SIG-M5 treated with dmso at 0.1 percent for 504 hours (cell line): ENCODE measurements around the gene COX4I1.

Source experiments
- DNase-seq: peaks from one replicate; lab custom pipeline; 2025; ENCODE audit not compliant: unreplicated experiment; lab: John Stamatoyannopoulos, UW

COX4I1 gene

DNA sequence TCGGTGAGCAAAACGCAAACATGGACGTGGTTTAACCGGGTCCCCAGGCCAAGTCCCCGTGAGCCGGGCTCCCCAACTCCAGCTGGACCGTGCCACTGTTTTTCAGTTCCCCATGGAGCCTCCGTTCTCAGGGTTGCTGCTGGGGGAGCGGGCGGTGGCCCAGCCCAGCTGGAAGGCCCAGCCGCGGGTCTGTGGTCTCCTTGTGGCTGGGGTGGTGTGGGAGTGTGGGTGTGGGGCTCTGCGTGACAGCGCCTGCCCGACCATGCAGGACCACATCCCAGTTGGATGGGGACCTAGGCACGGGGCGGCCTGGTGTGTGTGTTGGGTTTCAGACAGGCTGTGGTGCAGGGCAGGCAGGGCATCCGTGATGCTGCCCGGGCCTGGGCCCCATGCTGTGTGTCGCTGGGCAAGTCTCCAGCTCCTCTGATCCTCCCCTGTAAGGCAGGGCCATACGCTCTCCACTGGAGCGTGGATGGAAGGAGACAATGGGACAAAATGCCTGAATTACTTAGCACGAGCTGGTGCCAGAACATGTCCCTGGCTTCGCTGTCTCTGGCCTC lies 40.3 kb downstream of the COX4I1 start:
- no peak for DNase-seq

DNA sequence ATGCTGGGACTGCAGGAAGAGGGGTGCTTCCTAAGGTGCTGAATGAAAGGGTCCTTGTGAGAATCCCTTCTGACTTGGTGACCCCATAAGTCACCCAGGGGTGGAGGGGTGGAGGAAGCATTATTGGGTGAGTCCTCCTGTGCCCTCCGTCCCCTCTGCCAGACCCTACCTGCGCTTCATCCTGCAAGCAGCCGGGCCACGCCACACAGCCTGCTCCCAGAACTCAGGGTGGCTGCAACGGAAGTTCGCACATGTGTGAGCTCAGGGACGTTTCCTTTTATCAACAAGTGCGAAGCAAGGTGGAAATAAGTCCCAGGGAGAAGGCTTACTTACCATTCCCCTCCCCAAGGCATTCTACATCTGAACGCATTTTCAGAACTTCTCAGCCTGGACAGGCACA lies 40.9 kb downstream of the COX4I1 start:
- DNase-seq: no peak

DNA sequence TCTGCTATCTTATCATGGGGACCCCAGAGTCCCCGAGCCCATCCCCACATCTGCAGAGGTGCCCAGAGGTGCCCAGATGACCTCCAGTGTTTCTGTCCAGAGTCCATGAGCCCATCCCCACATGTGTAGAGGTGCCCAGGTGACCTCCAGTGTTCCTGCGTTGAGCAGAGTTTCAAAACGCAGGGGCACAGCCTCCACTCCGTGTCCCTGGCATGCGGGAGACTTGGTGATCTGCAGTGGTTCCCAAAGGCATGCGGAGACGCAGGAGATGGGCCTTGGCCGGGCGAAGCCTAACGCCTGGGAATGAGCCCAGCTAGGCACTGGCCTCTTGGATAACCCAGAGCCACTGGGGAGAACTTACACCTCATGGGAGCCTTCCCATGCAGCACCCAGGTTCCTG lies 41.3 kb downstream of the COX4I1 start:
- DNase-seq: no peak

DNA sequence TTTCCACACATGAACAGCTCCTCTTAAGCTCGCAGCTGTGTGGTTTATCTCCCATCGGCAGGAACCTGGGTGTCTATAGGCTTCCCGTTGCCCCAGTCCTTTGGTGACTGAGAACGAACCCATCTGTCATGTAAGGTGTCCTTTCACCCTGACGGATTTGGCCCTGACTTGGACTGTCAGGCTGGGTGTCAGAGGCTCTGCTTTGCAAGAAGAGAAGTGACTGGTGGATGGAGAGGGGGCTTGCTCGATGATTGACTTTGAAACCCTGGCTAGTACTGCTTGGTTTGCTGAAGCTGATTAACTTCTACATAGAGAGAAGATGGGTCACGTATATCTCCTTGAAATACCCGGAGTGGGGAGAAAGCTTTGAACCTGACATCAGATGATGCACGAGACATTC lies 42.9 kb downstream of the COX4I1 start:
- DNase-seq: no peak

DNA sequence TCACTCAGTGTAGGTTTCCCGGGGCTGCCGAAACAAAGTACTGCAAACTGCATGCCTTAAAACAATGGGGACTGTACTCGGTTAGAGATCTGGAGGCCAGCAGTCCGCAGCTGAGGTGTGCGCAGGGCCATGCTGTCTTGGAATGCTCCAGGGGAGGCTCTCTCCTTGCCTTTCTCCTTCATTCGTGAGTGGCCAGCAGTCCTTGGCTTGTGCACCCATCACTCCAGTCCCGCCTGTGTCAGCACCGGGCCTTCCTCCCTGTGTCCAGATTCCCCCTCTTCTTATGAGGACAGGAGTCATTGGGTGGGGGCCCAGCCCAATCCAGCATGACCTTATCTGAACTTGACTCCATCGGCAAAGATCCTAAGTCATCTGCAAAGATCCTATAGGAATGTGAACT lies 43.4 kb downstream of the COX4I1 start:
- no peak for DNase-seq

DNA sequence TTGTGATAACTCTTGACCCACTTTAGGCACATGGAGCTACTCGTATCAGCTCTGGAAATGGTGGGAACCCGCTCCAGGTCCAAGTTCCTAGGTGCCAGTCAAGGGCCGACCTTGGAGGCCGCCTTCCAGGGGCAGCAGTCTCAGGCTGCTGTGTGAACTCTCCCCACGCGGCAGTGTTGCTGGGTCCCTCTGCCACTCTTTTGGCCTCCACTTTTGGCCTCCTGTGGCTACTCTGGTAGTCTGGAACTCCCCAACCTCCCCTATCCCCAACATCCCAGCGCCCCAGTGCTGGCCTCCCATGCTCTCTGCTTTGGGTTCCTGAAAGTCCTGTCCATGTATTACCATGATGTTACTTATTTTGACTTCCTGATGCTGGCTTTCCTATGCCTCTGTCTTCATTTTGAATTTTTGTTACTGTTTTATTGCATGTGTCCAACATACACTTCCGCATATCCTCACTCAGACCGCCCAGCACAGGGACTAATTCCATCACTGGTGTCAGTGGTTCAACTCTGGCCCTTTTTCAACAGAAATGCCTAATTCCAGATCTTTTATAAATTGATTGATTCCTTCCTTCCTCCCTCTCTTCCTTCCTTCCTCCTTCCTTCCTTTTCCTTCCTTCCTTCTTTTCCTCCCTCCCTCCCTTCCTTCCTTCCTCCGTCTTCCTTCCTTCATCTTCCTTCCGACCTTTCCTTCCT lies 44.1 kb downstream of the COX4I1 start:
- no peak for DNase-seq

DNA sequence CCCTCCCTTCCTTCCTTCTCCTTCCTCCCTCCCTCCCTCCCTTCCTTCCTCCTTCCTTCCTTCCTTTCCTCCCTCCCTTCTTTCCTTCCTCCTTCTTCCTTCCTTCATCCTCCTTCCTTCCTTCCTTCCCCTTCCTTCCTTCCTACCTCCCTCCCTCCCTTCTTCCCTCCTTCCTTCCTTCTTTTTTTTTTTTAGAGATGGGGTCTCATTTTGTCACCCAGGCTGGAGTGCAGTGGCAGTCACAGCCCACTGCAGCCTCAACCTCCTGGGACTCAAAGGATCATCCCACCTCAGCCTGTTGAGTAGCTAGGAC lies 44.6 kb downstream of the COX4I1 start:
- no peak for DNase-seq

DNA sequence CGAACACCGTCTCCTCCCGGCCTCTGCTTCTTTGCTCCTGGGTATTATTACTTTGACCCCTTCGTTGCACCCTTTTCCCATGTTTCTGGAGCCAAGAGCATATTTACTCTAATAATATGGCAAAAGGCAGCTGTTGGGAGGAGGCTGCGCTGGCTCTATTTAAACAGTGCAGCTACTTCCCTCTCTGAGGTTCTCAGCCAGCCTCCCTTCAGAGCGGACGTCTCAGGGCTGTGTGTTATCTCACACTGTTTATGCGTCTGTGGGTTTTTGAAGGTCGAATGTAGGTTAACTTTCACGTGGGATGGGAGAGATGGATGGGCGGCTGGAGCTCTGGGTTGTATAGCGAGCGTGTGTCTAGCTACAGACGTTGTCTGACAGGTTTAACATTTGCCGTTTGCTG lies 45.3 kb downstream of the COX4I1 start:
- DNase-seq: peak; percentile 39

DNA sequence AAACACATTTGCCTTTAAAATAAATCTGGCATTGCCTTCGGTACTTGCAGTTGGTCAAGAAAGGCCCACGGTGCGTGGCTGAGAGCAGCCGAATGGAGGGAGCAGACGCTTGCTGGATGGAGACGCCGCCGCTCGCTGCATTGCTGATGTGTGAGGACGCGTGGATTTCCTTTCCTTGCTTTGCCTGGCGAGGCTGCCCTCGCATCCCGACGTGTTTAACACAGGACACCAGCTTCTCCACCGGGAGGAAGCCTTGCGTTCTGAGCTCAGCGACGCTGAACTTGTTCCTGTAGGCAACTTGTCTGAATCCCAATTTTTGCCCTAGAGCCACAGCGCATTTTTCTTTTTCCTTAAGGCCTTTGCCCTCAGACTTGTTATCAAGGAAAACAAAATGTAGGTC lies 45.8 kb downstream of the COX4I1 start:
- DNase-seq: no peak

DNA sequence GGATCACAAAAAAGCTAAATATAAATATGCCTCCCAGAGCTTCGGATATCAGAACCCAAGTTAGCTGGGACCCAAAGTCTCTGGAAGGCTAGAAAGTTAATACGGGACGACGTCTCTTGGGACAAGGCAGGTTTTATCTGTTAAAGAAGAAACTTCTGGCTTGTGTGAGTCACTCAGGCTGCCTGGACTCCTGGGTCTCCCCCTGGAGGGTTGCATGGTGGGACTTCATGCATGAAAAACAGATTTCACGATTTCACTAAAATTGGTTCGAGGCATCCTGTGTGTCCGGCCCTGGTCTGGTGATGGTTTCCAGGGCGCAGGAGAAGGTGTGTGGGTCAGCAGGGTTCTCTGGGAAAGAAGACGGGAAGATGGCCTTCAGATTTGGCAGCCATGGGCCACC lies 47.0 kb downstream of the COX4I1 start:
- no peak for DNase-seq

DNA sequence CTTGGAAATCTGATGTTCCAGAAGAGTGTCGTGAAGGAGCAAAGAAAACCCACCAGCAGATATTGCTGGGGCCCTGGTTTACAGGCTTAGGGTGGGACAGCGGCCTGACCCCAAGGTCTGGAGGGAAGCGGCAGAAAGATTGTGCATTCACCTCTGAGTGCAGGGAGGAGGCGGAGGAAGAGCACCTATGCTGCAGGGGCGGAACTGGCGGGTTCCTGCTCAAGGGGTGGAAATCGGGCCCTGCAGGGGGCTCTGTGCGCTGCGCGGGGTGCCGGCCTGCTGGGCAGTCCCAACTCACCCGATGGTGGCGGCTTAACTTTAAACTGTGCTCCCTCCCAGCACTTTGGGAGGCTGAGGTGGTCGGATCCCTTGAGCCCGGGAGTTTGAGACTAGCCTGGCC lies 47.5 kb downstream of the COX4I1 start:
- DNase-seq: no peak

DNA sequence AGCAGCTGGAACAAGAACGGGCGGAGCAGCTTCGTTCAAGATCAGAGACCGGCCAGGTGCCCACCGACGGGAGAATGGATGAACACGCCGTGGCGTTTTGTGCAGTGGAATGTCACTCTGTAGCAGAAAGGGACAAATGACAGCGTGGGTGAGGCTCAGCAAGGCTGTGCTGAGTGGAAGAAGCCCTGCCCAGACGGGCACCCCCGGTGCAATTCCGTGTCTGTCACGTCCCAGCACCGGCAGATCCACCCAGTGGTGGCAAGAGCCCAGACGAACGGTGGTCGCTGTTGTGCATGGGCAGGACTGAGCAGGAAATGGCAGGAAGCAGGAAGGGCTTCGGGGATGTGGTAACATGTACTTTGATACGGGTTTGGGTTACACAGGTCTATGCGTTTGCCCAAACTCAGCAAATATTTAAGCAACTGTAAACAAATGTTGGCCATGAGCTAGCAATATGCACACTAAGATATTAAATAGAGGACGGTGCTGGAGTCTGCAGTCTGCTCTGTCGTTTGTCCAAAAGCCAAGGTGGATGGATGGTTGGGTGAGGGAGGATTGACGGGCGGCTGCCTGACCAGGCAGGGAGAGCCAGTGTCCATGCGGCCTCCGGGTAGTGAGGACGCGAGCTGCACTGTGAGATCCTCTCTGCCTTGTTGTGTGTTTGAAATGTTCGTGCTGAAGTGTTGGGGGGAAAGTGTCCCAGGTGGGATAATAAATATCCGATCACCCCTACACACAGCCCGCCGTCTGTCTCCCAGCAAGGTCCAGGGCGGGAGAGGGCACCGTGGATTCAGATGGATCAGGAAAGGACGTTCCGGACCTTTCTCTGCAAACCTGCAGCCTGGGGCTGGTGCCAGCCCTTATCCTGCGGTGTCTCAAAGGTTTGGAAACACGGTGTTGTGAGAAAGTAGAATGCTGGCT lies 48.4 kb downstream of the COX4I1 start:
- DNase-seq: no peak

DNA sequence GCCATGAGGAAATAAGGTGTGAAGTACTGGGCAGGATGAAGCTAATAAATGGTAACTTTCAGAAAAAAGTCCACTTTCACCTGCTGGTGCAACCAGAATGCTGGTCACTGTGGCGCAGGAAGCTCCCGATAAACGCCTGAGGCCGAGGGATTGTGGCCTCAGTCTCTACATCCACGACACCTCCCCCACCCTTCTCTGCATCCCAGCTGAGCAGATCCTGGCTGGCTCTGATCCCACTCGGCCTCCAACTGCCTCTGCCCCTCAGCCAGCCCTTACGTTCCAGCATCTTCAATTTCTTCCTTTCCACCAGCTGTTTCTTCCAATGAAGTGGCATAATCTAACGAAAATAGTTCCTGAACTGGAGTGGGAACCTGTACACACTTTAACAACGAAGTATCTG lies 49.5 kb downstream of the COX4I1 start:
- no peak for DNase-seq

DNA sequence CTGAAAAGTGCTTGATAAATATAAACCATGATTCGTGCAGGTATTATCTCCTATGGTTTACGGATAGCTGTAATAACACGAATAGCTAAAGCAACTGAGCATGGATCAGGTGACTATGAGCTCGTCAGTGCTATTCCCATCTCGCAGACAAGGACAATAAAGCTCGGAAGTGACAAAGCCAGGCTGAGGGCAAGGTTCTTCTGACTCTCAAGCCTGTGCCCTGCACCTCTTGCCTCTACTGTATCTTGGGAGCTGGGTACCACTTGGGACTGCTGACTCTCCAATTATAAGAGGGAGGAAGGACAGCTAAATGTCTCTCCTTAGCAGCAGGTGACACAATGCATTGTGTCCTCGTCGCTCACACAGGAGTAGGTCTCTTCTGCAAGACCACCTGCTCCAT lies 49.9 kb downstream of the COX4I1 start:
- DNase-seq: no peak

DNA sequence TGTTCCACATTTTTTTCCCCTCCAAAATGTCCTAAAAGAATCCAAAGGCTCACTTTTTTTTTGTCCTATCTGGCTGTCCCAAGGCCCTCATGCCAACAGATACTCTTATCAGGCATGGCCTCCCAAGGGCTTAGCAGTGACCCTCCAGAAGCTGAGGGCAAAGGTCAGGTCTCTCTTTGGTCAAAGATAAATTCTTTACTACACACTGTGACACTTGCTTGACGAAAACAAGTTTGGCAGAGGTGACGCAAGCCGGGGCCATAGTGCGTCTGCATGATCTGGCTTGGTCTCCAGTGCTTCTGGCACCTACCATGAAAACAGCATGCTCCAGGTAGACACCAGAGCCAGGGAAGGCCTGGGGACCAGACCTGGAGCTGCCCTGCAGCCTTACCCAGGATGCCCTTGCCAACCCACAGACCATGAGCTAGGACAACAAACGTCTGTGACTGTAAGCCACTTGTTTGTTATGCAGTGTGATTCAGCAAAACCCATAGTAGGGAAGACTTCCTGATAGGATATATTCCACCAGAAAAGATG lies 50.9 kb downstream of the COX4I1 start:
- DNase-seq: no peak

DNA sequence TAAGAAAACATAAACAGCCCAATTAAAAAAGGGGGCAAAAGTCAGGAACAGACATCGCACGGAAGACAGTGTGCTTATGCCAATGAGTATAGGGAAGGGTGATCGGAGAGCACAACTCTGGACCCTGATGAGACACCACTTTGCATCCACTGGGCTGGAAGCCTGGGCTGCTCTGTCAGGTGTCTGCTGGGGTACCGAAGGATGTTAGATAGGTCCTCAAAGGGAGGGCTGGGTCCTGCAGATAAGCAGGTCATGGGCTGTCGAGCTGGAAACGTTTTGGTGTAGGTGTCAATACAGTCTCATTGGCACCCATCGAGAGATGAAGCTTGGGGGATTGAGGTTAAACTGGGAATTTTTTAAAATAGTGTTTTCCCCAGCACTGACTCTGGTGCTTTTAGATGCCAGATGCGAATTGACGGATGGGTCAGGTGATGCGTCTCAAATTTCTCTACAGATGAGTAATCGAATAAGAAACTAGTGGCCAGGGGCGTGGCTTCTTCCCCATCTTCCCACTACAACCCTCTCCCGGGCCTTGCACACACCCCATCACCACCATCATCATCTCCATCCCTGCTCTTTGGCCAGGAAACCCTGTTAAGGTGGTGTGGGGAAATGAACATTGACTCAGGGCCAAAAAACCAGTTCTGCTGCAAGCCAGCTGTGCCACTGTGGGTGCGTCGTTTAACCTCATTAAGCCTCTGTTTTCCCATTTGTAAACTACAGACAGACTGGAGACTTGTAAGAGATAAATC lies 51.7 kb downstream of the COX4I1 start:
- no peak for DNase-seq

DNA sequence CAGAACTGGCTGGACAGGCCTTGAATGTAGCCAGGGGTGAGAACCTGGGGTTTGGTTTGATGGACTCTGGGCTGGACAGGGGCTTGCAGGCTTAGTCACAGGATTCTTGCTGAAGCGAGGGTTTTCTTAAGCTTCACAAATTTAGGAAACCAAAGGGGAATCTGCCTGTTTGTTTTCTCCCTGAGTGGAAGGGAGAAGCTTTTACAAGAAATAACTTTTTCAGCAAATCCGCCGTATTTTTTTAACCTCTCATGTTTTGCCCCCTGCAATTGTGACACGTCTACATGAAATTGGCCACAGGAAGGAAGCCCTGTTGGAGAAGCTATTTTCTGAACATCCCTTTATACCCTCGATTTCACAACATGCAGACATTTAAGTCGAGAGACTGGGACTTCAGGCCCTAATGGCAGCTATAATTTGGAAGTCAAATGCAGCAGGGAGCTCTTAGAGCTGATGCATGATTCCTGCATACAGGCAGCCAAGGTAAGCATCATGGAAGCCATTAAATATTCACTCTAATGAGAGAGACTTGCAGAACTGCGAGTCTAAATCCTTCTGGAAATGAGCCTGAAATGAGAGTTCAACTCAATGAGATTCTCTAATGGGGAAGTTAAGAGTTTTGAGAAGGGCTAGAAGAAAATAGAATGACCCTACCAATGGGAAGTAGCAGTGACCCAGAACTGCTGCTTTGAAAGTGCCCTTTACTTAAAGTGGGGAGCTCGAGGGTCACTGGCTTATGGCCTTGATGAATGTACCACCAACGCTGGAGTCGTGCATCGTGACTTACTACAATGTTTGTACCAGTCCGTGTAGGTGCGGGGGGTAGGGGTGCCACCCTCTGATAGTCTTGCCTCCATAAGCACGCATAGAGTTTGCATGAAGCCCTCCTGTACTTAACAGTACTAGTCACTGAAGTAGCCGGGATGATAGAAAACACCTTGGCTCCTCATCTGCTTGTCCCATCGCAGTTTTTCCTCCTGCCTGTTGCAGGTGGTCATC lies 54.4 kb downstream of the COX4I1 start:
- DNase-seq: peak; percentile 98

DNA sequence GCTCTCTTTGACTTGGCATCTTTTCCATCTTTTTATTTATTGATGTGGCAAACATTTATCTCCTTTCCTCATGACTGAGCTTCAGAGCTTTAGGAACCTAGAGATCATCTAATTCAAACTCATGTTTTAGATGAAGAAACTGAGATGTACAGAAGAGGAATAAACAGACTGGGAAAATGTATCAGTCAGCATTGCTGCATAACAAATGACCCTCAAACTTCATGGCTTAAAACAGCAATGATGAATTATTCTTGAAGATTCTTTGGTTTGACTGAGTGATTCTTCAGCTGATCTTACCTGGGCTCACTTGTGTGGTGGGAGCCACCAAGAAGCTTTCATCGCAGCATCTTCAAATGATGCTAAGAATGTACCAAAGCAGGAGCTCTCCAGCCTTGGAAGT lies 55.4 kb downstream of the COX4I1 start:
- DNase-seq: no peak

DNA sequence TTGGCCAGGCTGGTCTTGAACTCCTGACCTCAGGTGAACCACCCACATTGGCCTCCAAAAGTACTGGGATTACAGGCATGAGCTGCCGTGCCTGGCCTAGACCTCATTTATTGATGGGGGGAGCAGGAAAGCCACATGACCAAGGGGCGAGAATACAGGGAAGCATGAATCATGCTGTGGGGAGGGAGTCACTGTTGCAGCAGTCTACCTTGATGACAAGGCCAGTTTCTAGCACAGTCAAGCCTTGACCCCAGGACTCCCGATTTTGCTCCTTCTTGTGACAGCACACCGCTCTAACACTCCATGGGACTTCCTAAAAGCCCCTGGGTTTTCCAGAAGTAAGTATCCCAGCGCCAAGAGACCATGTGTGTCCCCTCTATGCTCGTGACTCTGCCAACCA lies 56.6 kb downstream of the COX4I1 start:
- peak; percentile 43 for DNase-seq

DNA sequence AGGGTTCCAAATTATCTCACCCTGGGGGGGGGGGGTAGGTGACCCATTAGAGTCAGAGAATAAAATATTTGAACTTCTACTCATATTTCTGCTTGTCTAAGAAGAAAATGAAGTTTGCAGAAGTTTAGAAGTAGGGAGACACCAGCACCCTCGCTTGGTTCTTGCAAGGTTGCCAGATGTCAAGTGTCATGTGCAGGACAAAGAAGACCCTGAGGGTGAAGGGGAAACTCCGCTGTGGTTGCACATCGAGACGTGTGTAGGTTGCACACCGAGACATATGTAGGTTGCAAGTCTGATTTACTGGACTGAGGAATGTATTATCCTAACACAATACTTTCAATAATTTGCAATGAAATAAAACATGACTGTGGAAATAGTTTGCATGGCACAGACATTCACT lies 57.1 kb downstream of the COX4I1 start:
- DNase-seq: no peak
